ENCODE results near the gene CCDC112. TPM values are rescaled to one million over a fixed set of nuclear protein-coding genes. Genes with fewer than 3 reads are reported as not detected.
"Not testable (repeated sequence)": the region's sequence is repeated elsewhere in the genome, so short reads cannot be mapped to it uniquely, and the experiment has no call there.

The CCDC112 gene
- total RNA-seq, 1 experiment from 2014 or later, result 23.3 TPM

GRCh38 chr5:115262321-115263077 lies 34.0 kb downstream of the CCDC112 start, which contains the start of gene PGGT1B:
PGGT1B (minus strand) TSS chr5:115262877; CDS start chr5:115262851, 26 bp downstream.
- peak; percentile 57 for DNase-seq (ENCODE audit: low spot score)

DNA sequence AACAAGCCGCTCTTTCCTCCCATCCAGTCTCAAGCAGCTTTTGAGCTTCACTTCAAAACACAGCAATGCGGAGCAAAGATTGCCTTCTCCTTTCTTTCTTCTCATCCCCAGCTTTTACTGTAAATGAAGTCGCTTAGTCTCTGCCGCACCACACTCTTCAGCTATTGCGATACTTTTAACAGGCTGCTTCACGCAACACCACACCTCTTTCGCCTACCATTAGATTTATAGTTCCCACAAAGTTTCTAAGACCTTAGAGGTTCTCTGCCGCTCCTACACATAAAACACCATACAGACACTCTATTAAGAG lies 34.5 kb downstream of the CCDC112 start:
- peak; percentile 19 for DNase-seq (ENCODE audit: low spot score)

- DNase-seq (ENCODE audit: low spot score), result no peak
Observed at GRCh38 chr5:115260248-115260647, 36.2 kb downstream of the CCDC112 start.

- no peak for DNase-seq (ENCODE audit: low spot score)
Observed at GRCh38 chr5:115257981-115258380, 38.5 kb downstream of the CCDC112 start.

DNA sequence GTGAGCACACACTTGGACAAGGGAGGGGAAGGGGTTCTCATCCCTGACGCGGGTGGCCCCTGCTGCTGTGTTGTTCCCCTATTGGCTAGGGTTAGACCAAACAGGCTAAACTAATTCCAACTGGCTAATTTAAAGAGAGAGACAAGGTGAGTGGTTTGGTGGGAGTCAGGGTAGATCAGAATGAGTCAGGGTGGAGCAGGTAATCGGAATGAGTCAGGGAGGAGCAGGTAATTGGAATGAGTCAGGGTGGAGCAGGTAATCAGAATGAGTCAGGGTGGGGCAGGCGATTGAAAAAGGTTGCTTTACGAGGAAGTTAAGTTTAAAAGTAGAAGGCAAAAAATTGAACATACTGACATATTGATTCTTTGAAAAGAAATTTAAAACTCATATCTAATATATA lies 47.1 kb downstream of the CCDC112 start:
- DNase-seq (ENCODE audit: low spot score), result not testable (repeated sequence)

- DNase-seq (ENCODE audit: low spot score), result peak; percentile 66
Observed at GRCh38 chr5:115246361-115246991, 50.0 kb downstream of the CCDC112 start.

GRCh38 chr5:115243412-115243811 lies 53.0 kb downstream of the CCDC112 start:
- no peak for DNase-seq (ENCODE audit: low spot score)

DNA sequence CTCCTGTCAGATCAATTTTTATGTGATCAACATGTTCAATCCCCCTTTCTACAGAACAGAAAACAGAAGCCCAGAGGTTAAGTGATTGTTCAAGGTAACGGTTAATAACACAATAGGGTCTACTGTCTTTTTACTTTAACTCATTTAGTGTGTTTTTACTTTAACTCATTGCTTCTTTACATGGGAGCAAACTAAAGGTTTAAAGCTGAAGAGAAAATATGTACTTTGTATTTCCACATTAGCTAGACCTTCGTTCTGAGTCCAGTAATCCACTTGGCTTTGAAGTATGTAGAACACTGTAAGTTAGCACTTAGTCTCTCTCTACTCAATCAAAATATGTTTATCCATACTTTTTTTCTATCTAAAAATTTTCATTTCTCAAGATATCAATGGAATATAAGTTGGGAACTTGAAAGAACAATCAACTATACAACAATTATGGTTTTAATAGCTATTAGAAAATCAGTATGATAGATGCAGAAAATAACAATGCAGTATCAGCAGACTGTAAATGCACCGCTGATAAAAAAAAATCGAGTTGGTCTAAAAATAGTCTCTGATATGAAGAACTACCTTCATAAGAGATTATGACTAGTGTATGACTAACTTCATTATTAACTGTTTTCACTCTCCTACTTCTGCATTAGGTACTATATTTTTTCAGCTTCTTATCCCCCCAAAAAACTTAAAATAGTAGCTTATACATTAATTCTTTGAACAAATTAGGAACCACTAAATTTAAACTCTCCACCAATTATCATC lies 54.4 kb downstream of the CCDC112 start:
- no peak for DNase-seq (ENCODE audit: low spot score)

GRCh38 chr5:115237066-115237465 lies 59.4 kb downstream of the CCDC112 start:
- no peak for DNase-seq (ENCODE audit: low spot score)

DNA sequence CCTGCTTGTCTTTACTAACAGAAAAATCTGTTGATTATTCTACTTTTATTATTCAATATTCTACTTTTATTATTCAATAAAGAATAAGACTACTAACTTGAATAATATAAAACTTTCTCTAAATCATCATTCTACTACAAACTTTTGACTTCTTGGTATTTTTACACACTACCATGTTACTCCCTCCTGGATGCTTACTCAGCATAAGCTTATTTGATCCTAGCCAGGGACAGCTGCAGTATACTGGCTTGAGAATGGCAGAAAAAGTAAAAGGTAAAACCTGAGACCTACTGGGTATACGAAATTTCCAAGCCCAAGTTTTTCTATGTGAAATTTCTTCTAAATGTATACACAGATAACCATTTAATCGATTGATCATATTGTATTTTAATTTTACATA lies 59.9 kb downstream of the CCDC112 start:
- DNase-seq (ENCODE audit: low spot score), result no peak

GRCh38 chr5:115231598-115231997 lies 64.9 kb downstream of the CCDC112 start:
- no peak for DNase-seq (ENCODE audit: low spot score)

DNA sequence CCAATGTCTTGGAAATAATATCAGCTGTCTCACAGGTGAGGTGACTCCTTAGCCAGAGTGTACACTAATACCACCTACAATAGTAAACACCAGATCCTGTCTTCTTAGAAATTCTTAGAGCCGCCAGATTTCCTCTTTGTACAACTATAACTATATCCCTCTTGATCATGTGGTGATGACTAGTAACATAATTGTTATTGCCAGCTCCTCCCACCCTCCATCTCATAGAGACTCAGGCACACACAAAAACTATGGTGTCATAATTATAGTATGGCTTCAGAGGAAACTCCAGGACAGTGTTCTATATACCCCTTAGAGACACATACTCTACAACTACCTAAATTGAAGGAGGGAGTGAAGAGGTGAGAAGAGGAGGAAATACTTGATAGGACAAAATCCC lies 66.8 kb downstream of the CCDC112 start:
- DNase-seq (ENCODE audit: low spot score), result peak; percentile 3

DNA sequence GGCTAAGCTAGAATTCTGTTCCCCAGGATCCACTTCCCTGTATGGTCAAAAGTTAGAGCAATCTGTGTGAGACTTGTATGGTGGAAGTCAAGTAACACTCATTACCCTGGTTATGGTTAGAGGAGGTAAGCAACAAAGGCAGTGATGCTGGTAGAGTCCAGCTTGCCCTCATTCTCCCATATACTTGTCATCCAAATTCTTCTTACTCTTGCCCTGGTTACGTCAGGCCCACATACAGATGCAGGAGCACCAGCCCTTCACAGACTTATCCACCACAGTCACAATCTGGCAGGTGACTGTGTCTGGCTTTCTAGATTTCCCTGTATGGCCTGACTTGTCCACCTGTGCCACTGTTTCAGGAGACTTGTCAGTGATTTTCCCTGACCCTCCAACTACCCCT lies 69.2 kb downstream of the CCDC112 start:
- DNase-seq (ENCODE audit: low spot score), result no peak

Other genes with a start within 250 kb of the CCDC112 start
- 11.3 and 18.9 TPM in 2 replicates for gene TRIM36, start 126.7 kb downstream of the CCDC112 start, total RNA-seq (2014; rRNA removed; shearing (Covaris generic))
- gene PGGT1B, start 33.8 kb downstream of the CCDC112 start, total RNA-seq (2014; rRNA removed; shearing (Covaris generic)), result 10.5 and 11.9 TPM in 2 replicates
- 21.1 and 21.3 TPM in 2 replicates for gene FEM1C, start 248.1 kb upstream of the CCDC112 start, total RNA-seq (2014; rRNA removed; shearing (Covaris generic))

All from A172 (cell line).